ENCODE measurements around the gene FGF7. TPM values are rescaled to one million over a fixed set of nuclear protein-coding genes. Genes with fewer than 3 reads are reported as not detected.

FGF7 gene
- total RNA-seq, 1 experiment from 2014 or later = 0.15 TPM

- no peaks in the 10 kb centered on the region for H3K27me3 Mint-ChIP-seq (ENCODE audit: low read depth)
- no peak for DNase-seq (ENCODE audit: low spot score)
- H3K4me1 Mint-ChIP-seq = peaks cover 2% of the 10 kb centered on the region
- no peaks in the 10 kb centered on the region for H3K36me3 Mint-ChIP-seq
- TF ChIP-seq TCF7 (CRISPR knock-in tag; IDR thresholded peaks at IDR 0.05; ENCODE audit: low read depth) = no peak
- TF ChIP-seq TEAD1 (CRISPR knock-in tag; IDR thresholded peaks at IDR 0.05) = no peak
- TF ChIP-seq RORB (CRISPR knock-in tag; IDR thresholded peaks at IDR 0.05) = no peak
- TF ChIP-seq GABPB1 (CRISPR knock-in tag; IDR thresholded peaks at IDR 0.05) = no peak
- TF ChIP-seq, protein P1, sequence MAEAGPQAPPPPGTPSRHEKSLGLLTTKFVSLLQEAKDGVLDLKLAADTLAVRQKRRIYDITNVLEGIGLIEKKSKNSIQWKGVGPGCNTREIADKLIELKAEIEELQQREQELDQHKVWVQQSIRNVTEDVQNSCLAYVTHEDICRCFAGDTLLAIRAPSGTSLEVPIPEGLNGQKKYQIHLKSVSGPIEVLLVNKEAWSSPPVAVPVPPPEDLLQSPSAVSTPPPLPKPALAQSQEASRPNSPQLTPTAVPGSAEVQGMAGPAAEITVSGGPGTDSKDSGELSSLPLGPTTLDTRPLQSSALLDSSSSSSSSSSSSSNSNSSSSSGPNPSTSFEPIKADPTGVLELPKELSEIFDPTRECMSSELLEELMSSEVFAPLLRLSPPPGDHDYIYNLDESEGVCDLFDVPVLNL (CRISPR knock-in tag; IDR thresholded peaks at IDR 0.05; ENCODE audit: borderline replicate concordance, low read depth) = no peak
- TF ChIP-seq ZNF263 (CRISPR knock-in tag; IDR thresholded peaks at IDR 0.05; ENCODE audit: low read depth) = no peak
- no peak for TF ChIP-seq ATF1 (CRISPR knock-in tag; IDR thresholded peaks at IDR 0.05)
- TF ChIP-seq, protein P2, sequence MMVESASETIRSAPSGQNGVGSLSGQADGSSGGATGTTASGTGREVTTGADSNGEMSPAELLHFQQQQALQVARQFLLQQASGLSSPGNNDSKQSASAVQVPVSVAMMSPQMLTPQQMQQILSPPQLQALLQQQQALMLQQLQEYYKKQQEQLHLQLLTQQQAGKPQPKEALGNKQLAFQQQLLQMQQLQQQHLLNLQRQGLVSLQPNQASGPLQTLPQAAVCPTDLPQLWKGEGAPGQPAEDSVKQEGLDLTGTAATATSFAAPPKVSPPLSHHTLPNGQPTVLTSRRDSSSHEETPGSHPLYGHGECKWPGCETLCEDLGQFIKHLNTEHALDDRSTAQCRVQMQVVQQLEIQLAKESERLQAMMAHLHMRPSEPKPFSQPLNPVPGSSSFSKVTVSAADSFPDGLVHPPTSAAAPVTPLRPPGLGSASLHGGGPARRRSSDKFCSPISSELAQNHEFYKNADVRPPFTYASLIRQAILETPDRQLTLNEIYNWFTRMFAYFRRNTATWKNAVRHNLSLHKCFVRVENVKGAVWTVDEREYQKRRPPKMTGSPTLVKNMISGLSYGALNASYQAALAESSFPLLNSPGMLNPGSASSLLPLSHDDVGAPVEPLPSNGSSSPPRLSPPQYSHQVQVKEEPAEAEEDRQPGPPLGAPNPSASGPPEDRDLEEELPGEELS (CRISPR knock-in tag; IDR thresholded peaks at IDR 0.05) = no peak
- TF ChIP-seq, protein P3, sequence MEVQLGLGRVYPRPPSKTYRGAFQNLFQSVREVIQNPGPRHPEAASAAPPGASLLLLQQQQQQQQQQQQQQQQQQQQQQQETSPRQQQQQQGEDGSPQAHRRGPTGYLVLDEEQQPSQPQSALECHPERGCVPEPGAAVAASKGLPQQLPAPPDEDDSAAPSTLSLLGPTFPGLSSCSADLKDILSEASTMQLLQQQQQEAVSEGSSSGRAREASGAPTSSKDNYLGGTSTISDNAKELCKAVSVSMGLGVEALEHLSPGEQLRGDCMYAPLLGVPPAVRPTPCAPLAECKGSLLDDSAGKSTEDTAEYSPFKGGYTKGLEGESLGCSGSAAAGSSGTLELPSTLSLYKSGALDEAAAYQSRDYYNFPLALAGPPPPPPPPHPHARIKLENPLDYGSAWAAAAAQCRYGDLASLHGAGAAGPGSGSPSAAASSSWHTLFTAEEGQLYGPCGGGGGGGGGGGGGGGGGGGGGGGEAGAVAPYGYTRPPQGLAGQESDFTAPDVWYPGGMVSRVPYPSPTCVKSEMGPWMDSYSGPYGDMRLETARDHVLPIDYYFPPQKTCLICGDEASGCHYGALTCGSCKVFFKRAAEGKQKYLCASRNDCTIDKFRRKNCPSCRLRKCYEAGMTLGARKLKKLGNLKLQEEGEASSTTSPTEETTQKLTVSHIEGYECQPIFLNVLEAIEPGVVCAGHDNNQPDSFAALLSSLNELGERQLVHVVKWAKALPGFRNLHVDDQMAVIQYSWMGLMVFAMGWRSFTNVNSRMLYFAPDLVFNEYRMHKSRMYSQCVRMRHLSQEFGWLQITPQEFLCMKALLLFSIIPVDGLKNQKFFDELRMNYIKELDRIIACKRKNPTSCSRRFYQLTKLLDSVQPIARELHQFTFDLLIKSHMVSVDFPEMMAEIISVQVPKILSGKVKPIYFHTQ (CRISPR knock-in tag; IDR thresholded peaks at IDR 0.05) = no peak
- no peak for TF ChIP-seq ZNF425 (CRISPR knock-in tag; conservative IDR thresholded peaks at IDR 0.05)
- no peak for TF ChIP-seq TEAD4 (CRISPR knock-in tag; IDR thresholded peaks at IDR 0.05)
- no peak for TF ChIP-seq ZNF671 (CRISPR knock-in tag; IDR thresholded peaks at IDR 0.05)
- TF ChIP-seq NFATC4 (CRISPR knock-in tag; IDR thresholded peaks at IDR 0.05) = no peak
- no peak for TF ChIP-seq IRF1 (CRISPR knock-in tag; IDR thresholded peaks at IDR 0.05)
- TF ChIP-seq ZNF232 (CRISPR knock-in tag; IDR thresholded peaks at IDR 0.05) = no peak
- H3K4me3 Mint-ChIP-seq = no peak overlapping the region
- no peaks in the 10 kb centered on the region for H3K9me3 Mint-ChIP-seq
- no peak overlapping the region for H3K27ac Mint-ChIP-seq
- no peak for ATAC-seq
- ChIA-PET POLR2A (no interaction called here), CTCF (interaction anchor here (5.6 kb wide), 1 partner anchor 189 kb away, joined by 131 read pairs; no protein-coding TSS in a partner anchor)
Measured at GRCh38 chr15:49424954-49425353, 1.9 kb downstream of the FGF7 start.

GRCh38 chr15:49427372-49427771, 4.3 kb downstream of the FGF7 start:
- Mint-ChIP-seq H3K36me3 (no peaks in the 10 kb centered on the region), H3K4me3 (no peak overlapping the region), H3K4me1 (no peaks in the 10 kb centered on the region), H3K27me3 (ENCODE audit: low read depth) (no peaks in the 10 kb centered on the region; the same call in 1 of the 2 replicates), H3K9me3 (no peaks in the 10 kb centered on the region), H3K27ac (no peak overlapping the region)
- TF ChIP-seq CREM (CRISPR knock-in tag; IDR thresholded peaks at IDR 0.05) (no peak), ZNF263 (CRISPR knock-in tag; IDR thresholded peaks at IDR 0.05; ENCODE audit: low read depth) (no peak), KAT7 (CRISPR knock-in tag; IDR thresholded peaks at IDR 0.05; ENCODE audit: borderline replicate concordance) (no peak), FOXJ3 (CRISPR knock-in tag; IDR thresholded peaks at IDR 0.05; ENCODE audit: borderline replicate concordance) (no peak), CDX4 (CRISPR knock-in tag; IDR thresholded peaks at IDR 0.05; ENCODE audit: borderline replicate concordance) (no peak), NR3C1 (CRISPR knock-in tag; conservative IDR thresholded peaks at IDR 0.05; ENCODE audit: low read depth) (no peak), FOXP1 (CRISPR knock-in tag; IDR thresholded peaks at IDR 0.05; ENCODE audit: borderline replicate concordance) (no peak)
- TF ChIP-seq, protein P4, sequence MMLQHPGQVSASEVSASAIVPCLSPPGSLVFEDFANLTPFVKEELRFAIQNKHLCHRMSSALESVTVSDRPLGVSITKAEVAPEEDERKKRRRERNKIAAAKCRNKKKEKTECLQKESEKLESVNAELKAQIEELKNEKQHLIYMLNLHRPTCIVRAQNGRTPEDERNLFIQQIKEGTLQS (CRISPR knock-in tag; conservative IDR thresholded peaks at IDR 0.05) = no peak
- TF ChIP-seq, protein P2 (CRISPR knock-in tag; IDR thresholded peaks at IDR 0.05) = no peak
- TF ChIP-seq, protein P5, sequence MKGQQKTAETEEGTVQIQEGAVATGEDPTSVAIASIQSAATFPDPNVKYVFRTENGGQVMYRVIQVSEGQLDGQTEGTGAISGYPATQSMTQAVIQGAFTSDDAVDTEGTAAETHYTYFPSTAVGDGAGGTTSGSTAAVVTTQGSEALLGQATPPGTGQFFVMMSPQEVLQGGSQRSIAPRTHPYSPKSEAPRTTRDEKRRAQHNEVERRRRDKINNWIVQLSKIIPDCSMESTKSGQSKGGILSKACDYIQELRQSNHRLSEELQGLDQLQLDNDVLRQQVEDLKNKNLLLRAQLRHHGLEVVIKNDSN (CRISPR knock-in tag; IDR thresholded peaks at IDR 0.05) = no peak
- DNase-seq (ENCODE audit: low spot score) (no peak), ATAC-seq (no peak)
- ChIA-PET POLR2A (no interaction called here), CTCF (interaction anchor here (1.1 kb wide), 1 partner anchor 44 kb away, joined by 4 read pairs; no protein-coding TSS in a partner anchor)

All from WTC11 (cell line).